B cell (primary cell): ENCODE results near the gene NANOS1. TPM values are rescaled to one million over a fixed set of nuclear protein-coding genes. Genes with fewer than 3 reads are reported as not detected.

Experiments
- ATAC-seq: fragments of 200-7000 bp; cut with Tn5 transposase; one replicate; pipeline ENCODE4 v1.10.0; 2021; ENCODE audit warnings: low read depth, mild to moderate bottlenecking, moderate number of reproducible peaks, moderate library complexity
- CTCF ChIA-PET: fragments of 350-600 bp; sonication (Branson Sonifier 250); formaldehyde crosslinking; loops from one replicate; lab custom pipeline; 2021; ENCODE audit warnings: antibody characterized with exemption, inconsistent platforms; lab: Charles Lee
- POLR2A ChIA-PET: fragments of 350-600 bp; sonication (Branson Sonifier 250); formaldehyde crosslinking; loops from one replicate; lab custom pipeline; 2021; ENCODE audit warnings: antibody characterized with exemption; lab: Charles Lee
- DNase-seq: peaks from one replicate; pipeline ENCODE4 v3.0.0; 2013
- H2AFZ ChIP-seq: 2 replicates; pipeline ENCODE4 v1.6.1; 2012; ENCODE audit warnings: mild to moderate bottlenecking, low read depth, low read length; ENCODE audit not compliant: insufficient read depth, poor library complexity, severe bottlenecking
- H3K27ac ChIP-seq, 2 donors: 1 replicate in 1 of 2; 2 replicates in 1 of 2; pipeline ENCODE4 v1.5.1; 2012 to 2013; ENCODE audit warnings: low read length in 2 of 2, mild to moderate bottlenecking in 2 of 2, moderate library complexity in 1 of 2
- H3K27me3 ChIP-seq, 4 experiments: fragments of 200-600 bp in 1 of 4; sonication (generic) in 1 of 4; replicated peaks in 1 of 4; 1 replicate in 2 of 4; 2 replicates in 2 of 4; pipeline versions ENCODE4 v1.6.1 to v1.7.0; 2013 to 2016; ENCODE audit warnings: low read length in 3 of 4, mild to moderate bottlenecking in 2 of 4, mixed read lengths in 1 of 4, moderate library complexity in 1 of 4; ENCODE audit not compliant: insufficient read depth in 4 of 4, control insufficient read depth in 3 of 4; ENCODE audit errors: control extremely low read depth in 1 of 4
- H3K36me3 ChIP-seq, 2 experiments: replicated peaks in 1 of 2; 1 replicate in 1 of 2; 2 replicates in 1 of 2; pipeline versions ENCODE4 v1.6.1 to v1.7.1; 2013; ENCODE audit warnings: low read length in 1 of 2; ENCODE audit not compliant: insufficient read depth in 2 of 2, control insufficient read depth in 1 of 2; ENCODE audit errors: control extremely low read depth in 1 of 2, extremely low read depth in 1 of 2
- H3K4me1 ChIP-seq, 2 donors: fragments of 200-600 bp in 1 of 2; sonication (generic) in 1 of 2; 1 replicate in 1 of 2; 2 replicates in 1 of 2; pipeline versions ENCODE4 v1.5.1 to v1.6.1; 2013 to 2017; ENCODE audit warnings: low read length in 2 of 2; ENCODE audit not compliant: control insufficient read depth in 2 of 2, insufficient read depth in 2 of 2
- H3K4me2 ChIP-seq: replicated peaks from 2 replicates; pipeline ENCODE3; 2012; ENCODE audit warnings: mild to moderate bottlenecking, low read depth, low read length; ENCODE audit not compliant: poor library complexity, severe bottlenecking
- H3K4me3 ChIP-seq, 5 experiments: fragments of 200-600 bp in 1 of 5; sonication (generic) in 1 of 5; 1 replicate in 3 of 5; 2 replicates in 2 of 5; pipeline versions ENCODE4 v1.5.1 to v1.7.0; 2011 to 2016; ENCODE audit warnings: low read length in 4 of 5, mild to moderate bottlenecking in 4 of 5, low read depth in 2 of 5, control low read depth in 1 of 5, moderate library complexity in 1 of 5; ENCODE audit not compliant: insufficient read depth in 1 of 5; ENCODE audit errors: control extremely low read depth in 1 of 5, extremely low read depth in 1 of 5
- H3K79me2 ChIP-seq: fragments of 200-600 bp; sonication (generic); one replicate; pipeline ENCODE4 v1.6.0; 2016; ENCODE audit warnings: low read length; ENCODE audit not compliant: control insufficient read depth, insufficient read depth
- H3K9ac ChIP-seq: fragments of 200-600 bp; sonication (generic); 2 replicates; pipeline ENCODE4 v1.6.1; 2017; ENCODE audit warnings: mild to moderate bottlenecking, low read length, moderate library complexity
- H3K9me3 ChIP-seq, 3 donors: one replicate each; pipeline versions ENCODE4 v1.6.1 to v1.7.1; 2013; ENCODE audit warnings: low read length in 2 of 3; ENCODE audit not compliant: control insufficient read depth in 2 of 3, insufficient read depth in 1 of 3; ENCODE audit errors: control extremely low read depth in 1 of 3
- H4K20me1 ChIP-seq: 2 replicates; pipeline ENCODE4 v1.6.0; 2012; ENCODE audit warnings: mild to moderate bottlenecking, low read length; ENCODE audit not compliant: insufficient read depth, control insufficient read depth, poor library complexity, severe bottlenecking
- H3K27ac Mint-ChIP-seq: one replicate; pipeline ENCODE4 v1.8.0; 2021; ENCODE audit warnings: mixed read lengths
- H3K27me3 Mint-ChIP-seq: one replicate; pipeline ENCODE4 v1.8.0; 2021; ENCODE audit warnings: mixed read lengths
- H3K4me1 Mint-ChIP-seq: one replicate; pipeline ENCODE4 v1.8.0; 2021; ENCODE audit warnings: mixed read lengths
- H3K4me3 Mint-ChIP-seq: one replicate; pipeline ENCODE4 v1.8.0; 2021; ENCODE audit warnings: mixed read lengths
- H3K9me3 Mint-ChIP-seq: one replicate; pipeline ENCODE4 v1.8.0; 2022; ENCODE audit warnings: mixed read lengths; ENCODE audit not compliant: insufficient read depth
- CTCF ChIP-seq: fragments of 200-600 bp; IDR thresholded peaks from one replicate; pipeline ENCODE4 v1.8.0; 2022; ENCODE audit warnings: antibody characterized with exemption, mild to moderate bottlenecking
- EZH2 ChIP-seq: IDR thresholded peaks from 2 replicates; pipeline ENCODE4 v1.6.1; 2012; ENCODE audit warnings: borderline replicate concordance, low read depth, mild to moderate bottlenecking, moderate library complexity, low read length; ENCODE audit not compliant: insufficient read depth, poor library complexity, severe bottlenecking
- WGBS: methylation state at CpG from one replicate; pipeline ENCODE4 v1.1.5; 2013; ENCODE audit warnings: missing lambda C conversion rate; ENCODE audit not compliant: insufficient coverage; 5-methylcytosine and 5-hydroxymethylcytosine counted together
- intact Hi-C: fragments of 100-400 bp; cut with micrococcal nuclease; formaldehyde crosslinking; loops from one replicate; pipeline ENCODE4 v1.10.0; 2022
- polyA plus RNA-seq: library from polyadenylated mRNA; depleted of rRNA; stranded (reverse); fragments of >200 nt; gene quantifications from 2 replicates; pipeline ENCODE4 v1.2.3, GENCODE V29; 2012
- total RNA-seq, 2 donors: library from RNA; stranded (reverse); fragments of 120-200 nt in 1 of 2; gene quantifications; 1 replicate in 1 of 2; 2 replicates in 1 of 2; pipeline versions ENCODE4 v1.2.3 to v1.2.4, GENCODE V29; 2013 to 2022

NANOS1 gene
- total and polyA plus RNA-seq, 2 donors (not counting 1 experiment from before 2014, with no cell fraction given), result 0.16 to 0.69 TPM

- Histone ChIP-seq H4K20me1 (no peaks in the 10 kb centered on the region), H3K4me2 (no peak overlapping the region), H3K4me1 (no peaks in the 10 kb centered on the region), H2AFZ (no peak overlapping the region), H3K79me2 (no peaks in the 10 kb centered on the region), H3K36me3 (no peaks in the 10 kb centered on the region), H3K9me3 (peaks cover 0 to 9% (median 1%) of the 10 kb centered on the region in 3 donors), H3K27me3 (peaks cover 0 to 8% (median 0%) of the 10 kb centered on the region in 4 experiments), H3K9ac (no peak overlapping the region), H3K27ac (no peak overlapping the region), H3K4me3 (no peak overlapping the region)
- TF ChIP-seq CTCF (no peak), EZH2 (no peak)
- no peak overlapping the region for H3K4me3 Mint-ChIP-seq
- ChIA-PET CTCF (no interaction called here), POLR2A (no interaction called here)
- WGBS, result 100% methylated on average over 1 of the region's 2 CpGs
- peaks cover 8% of the 10 kb centered on the region for H3K27me3 Mint-ChIP-seq
- H3K27ac Mint-ChIP-seq, result no peak overlapping the region
- intact Hi-C loops, result no loop called here
- ATAC-seq (no peak), DNase-seq (no peak)
- peaks cover 2% of the 10 kb centered on the region for H3K9me3 Mint-ChIP-seq
- no peaks in the 10 kb centered on the region for H3K4me1 Mint-ChIP-seq
Observed at GRCh38 chr10:118992496-118992895, 37.0 kb upstream of the NANOS1 start.

- Histone ChIP-seq H3K27ac (no peak overlapping the region), H3K79me2 (no peaks in the 10 kb centered on the region), H3K4me2 (no peak overlapping the region), H4K20me1 (no peaks in the 10 kb centered on the region), H2AFZ (no peak overlapping the region), H3K4me3 (no peak overlapping the region), H3K9ac (no peak overlapping the region), H3K4me1 (no peaks in the 10 kb centered on the region), H3K27me3 (peaks cover 0 to 8% (median 0%) of the 10 kb centered on the region in 4 experiments), H3K9me3 (peaks cover 0 to 9% (median 0%) of the 10 kb centered on the region in 3 donors), H3K36me3 (no peaks in the 10 kb centered on the region)
- 90% methylated on average over 2 of the region's 3 CpGs for WGBS
- TF ChIP-seq CTCF (no peak), EZH2 (no peak)
- Mint-ChIP-seq H3K4me3 (no peak overlapping the region), H3K4me1 (no peaks in the 10 kb centered on the region), H3K9me3 (peaks cover 4% of the 10 kb centered on the region), H3K27ac (no peak overlapping the region), H3K27me3 (peaks cover 15% of the 10 kb centered on the region)
- intact Hi-C loops, result no loop called here
- no peak for ATAC-seq
- POLR2A ChIA-PET, result no interaction called here
- no peak for DNase-seq
- CTCF ChIA-PET, result no interaction called here
Observed at GRCh38 chr10:118993214-118993613, 36.3 kb upstream of the NANOS1 start.
